ENCODE results near the gene LDB2.

Gene LDB2

GRCh38 chr4:16626945-16627344 lies 271.5 kb downstream of the LDB2 start:
- no peak for DNase-seq (ENCODE audit: extremely low spot score)
- ChIA-PET CTCF (no interaction called here), POLR2A (no interaction called here)
- TF ChIP-seq SP1 (IDR thresholded peaks at IDR 0.05) (no peak), FOXM1 (IDR thresholded peaks at IDR 0.05; ENCODE audit: borderline replicate concordance) (no peak), NFRKB (IDR thresholded peaks at IDR 0.05) (no peak), SUZ12 (IDR thresholded peaks at IDR 0.05) (no peak), ARNT (IDR thresholded peaks at IDR 0.05) (no peak), L3MBTL2 (conservative IDR thresholded peaks at IDR 0.05) (no peak), TARDBP (IDR thresholded peaks at IDR 0.05) (no peak)

- CTCF ChIA-PET = interaction anchor here (1.0 kb wide), 1 partner anchor 171 kb away, joined by 3 read pairs; no protein-coding TSS in a partner anchor
Measured at GRCh38 chr4:16622826-16623225, 275.6 kb downstream of the LDB2 start.

GRCh38 chr4:16617435-16617834 lies 281.0 kb downstream of the LDB2 start:
- no peak for TF ChIP-seq CTBP1 (IDR thresholded peaks at IDR 0.05; ENCODE audit: borderline replicate concordance)
- no peak for TF ChIP-seq BHLHE40 (IDR thresholded peaks at IDR 0.05; ENCODE audit: borderline replicate concordance)
- no peak for TF ChIP-seq FOXM1 (IDR thresholded peaks at IDR 0.05; ENCODE audit: borderline replicate concordance)
- TF ChIP-seq ELF4 (IDR thresholded peaks at IDR 0.05) = no peak
- no peak for TF ChIP-seq L3MBTL2 (conservative IDR thresholded peaks at IDR 0.05)
- no peak for TF ChIP-seq SUZ12 (IDR thresholded peaks at IDR 0.05)
- TF ChIP-seq HDGF (IDR thresholded peaks at IDR 0.05; ENCODE audit: borderline replicate concordance) = no peak
- ChIA-PET POLR2A (no interaction called here), CTCF (no interaction called here)
- DNase-seq (ENCODE audit: extremely low spot score) = no peak

More at GRCh38 chr4:16622826-16623225, 275.6 kb downstream of the LDB2 start:
- DNase-seq (ENCODE audit: extremely low spot score) = no peak
- POLR2A ChIA-PET = no interaction called here
- TF ChIP-seq ELF4 (IDR thresholded peaks at IDR 0.05) (no peak), PKNOX1 (IDR thresholded peaks at IDR 0.05) (no peak), FOXK2 (IDR thresholded peaks at IDR 0.05) (no peak), LEF1 (IDR thresholded peaks at IDR 0.05; ENCODE audit: borderline replicate concordance) (no peak), L3MBTL2 (conservative IDR thresholded peaks at IDR 0.05) (no peak), SP1 (IDR thresholded peaks at IDR 0.05) (no peak), HDGF (IDR thresholded peaks at IDR 0.05; ENCODE audit: borderline replicate concordance) (no peak), TARDBP (IDR thresholded peaks at IDR 0.05) (no peak), NFRKB (IDR thresholded peaks at IDR 0.05) (no peak), BHLHE40 (IDR thresholded peaks at IDR 0.05; ENCODE audit: borderline replicate concordance) (no peak), SUZ12 (IDR thresholded peaks at IDR 0.05) (no peak), ZNF384 (IDR thresholded peaks at IDR 0.05) (no peak), ARNT (IDR thresholded peaks at IDR 0.05) (no peak), FOXM1 (IDR thresholded peaks at IDR 0.05; ENCODE audit: borderline replicate concordance) (no peak), CTBP1 (IDR thresholded peaks at IDR 0.05; ENCODE audit: borderline replicate concordance) (no peak), FOXA1 (IDR thresholded peaks at IDR 0.05) (no peak)

- CTCF ChIA-PET = no interaction called here
- TF ChIP-seq BHLHE40 (IDR thresholded peaks at IDR 0.05; ENCODE audit: borderline replicate concordance) (no peak), ZNF384 (IDR thresholded peaks at IDR 0.05) (no peak), PKNOX1 (IDR thresholded peaks at IDR 0.05) (no peak), L3MBTL2 (conservative IDR thresholded peaks at IDR 0.05) (no peak), ARNT (IDR thresholded peaks at IDR 0.05) (no peak), CTBP1 (IDR thresholded peaks at IDR 0.05; ENCODE audit: borderline replicate concordance) (no peak)
- POLR2A ChIA-PET = no interaction called here
- no peak for DNase-seq (ENCODE audit: extremely low spot score)
Measured at GRCh38 chr4:16617011-16617410, 281.4 kb downstream of the LDB2 start.

GRCh38 chr4:16609170-16609758 lies 289.2 kb downstream of the LDB2 start:
- CTCF ChIA-PET = no interaction called here
- TF ChIP-seq ARNT (IDR thresholded peaks at IDR 0.05) = no peak
- TF ChIP-seq TARDBP (IDR thresholded peaks at IDR 0.05) = no peak
- no peak for TF ChIP-seq BHLHE40 (IDR thresholded peaks at IDR 0.05; ENCODE audit: borderline replicate concordance)
- no peak for TF ChIP-seq HDGF (IDR thresholded peaks at IDR 0.05; ENCODE audit: borderline replicate concordance)
- TF ChIP-seq L3MBTL2 (conservative IDR thresholded peaks at IDR 0.05) = no peak
- TF ChIP-seq FOXA1 (IDR thresholded peaks at IDR 0.05) = no peak
- no peak for TF ChIP-seq ZNF384 (IDR thresholded peaks at IDR 0.05)
- no peak for TF ChIP-seq SP1 (IDR thresholded peaks at IDR 0.05)
- no peak for TF ChIP-seq FOXM1 (IDR thresholded peaks at IDR 0.05; ENCODE audit: borderline replicate concordance)
- no peak for TF ChIP-seq PKNOX1 (IDR thresholded peaks at IDR 0.05)
- TF ChIP-seq FOXK2 (IDR thresholded peaks at IDR 0.05) = no peak
- POLR2A ChIA-PET = no interaction called here
- DNase-seq (ENCODE audit: extremely low spot score) = no peak

GRCh38 chr4:16608611-16609125 lies 289.8 kb downstream of the LDB2 start:
- ChIA-PET POLR2A (no interaction called here), CTCF (no interaction called here)
- no peak for TF ChIP-seq FOXA1 (IDR thresholded peaks at IDR 0.05)
- TF ChIP-seq ZNF384 (IDR thresholded peaks at IDR 0.05) = no peak
- TF ChIP-seq SUZ12 (IDR thresholded peaks at IDR 0.05) = no peak
- no peak for TF ChIP-seq CTBP1 (IDR thresholded peaks at IDR 0.05; ENCODE audit: borderline replicate concordance)
- no peak for TF ChIP-seq ARNT (IDR thresholded peaks at IDR 0.05)
- TF ChIP-seq HDGF (IDR thresholded peaks at IDR 0.05; ENCODE audit: borderline replicate concordance) = no peak
- TF ChIP-seq PKNOX1 (IDR thresholded peaks at IDR 0.05) = no peak
- TF ChIP-seq BHLHE40 (IDR thresholded peaks at IDR 0.05; ENCODE audit: borderline replicate concordance) = no peak
- no peak for TF ChIP-seq NFRKB (IDR thresholded peaks at IDR 0.05)
- no peak for TF ChIP-seq ELF4 (IDR thresholded peaks at IDR 0.05)
- no peak for TF ChIP-seq FOXK2 (IDR thresholded peaks at IDR 0.05)
- no peak for TF ChIP-seq SP1 (IDR thresholded peaks at IDR 0.05)
- no peak for TF ChIP-seq FOXM1 (IDR thresholded peaks at IDR 0.05; ENCODE audit: borderline replicate concordance)
- no peak for TF ChIP-seq L3MBTL2 (conservative IDR thresholded peaks at IDR 0.05)
- no peak for TF ChIP-seq LEF1 (IDR thresholded peaks at IDR 0.05; ENCODE audit: borderline replicate concordance)
- TF ChIP-seq TARDBP (IDR thresholded peaks at IDR 0.05) = no peak
- no peak for DNase-seq (ENCODE audit: extremely low spot score)
